HT1080 (cell line): ENCODE results near the gene NMS. TPM values are rescaled to one million over a fixed set of nuclear protein-coding genes. Genes with fewer than 3 reads are reported as not detected.
"Not testable (repeated sequence)": the region's sequence is repeated elsewhere in the genome, so short reads cannot be mapped to it uniquely, and the experiment has no call there.

ENCODE experiments used
- DNase-seq: peaks from one replicate; pipeline ENCODE4 v3.0.0-alpha.2; 2015; ENCODE audit warnings: low read depth
- polyA plus RNA-seq, 2 experiments: library from polyadenylated mRNA; depleted of rRNA; stranded (reverse); fragments of >200 nt; gene quantifications; 2 replicates each; pipeline ENCODE4 v1.2.3, GENCODE V29; 2015
- total RNA-seq: library from RNA; depleted of rRNA; stranded (reverse); fragments of >200 nt; shearing (Covaris generic); gene quantifications from 2 replicates; pipeline ENCODE4 v1.2.3, GENCODE V29; 2014; rRNA removed

The NMS gene, protein sequence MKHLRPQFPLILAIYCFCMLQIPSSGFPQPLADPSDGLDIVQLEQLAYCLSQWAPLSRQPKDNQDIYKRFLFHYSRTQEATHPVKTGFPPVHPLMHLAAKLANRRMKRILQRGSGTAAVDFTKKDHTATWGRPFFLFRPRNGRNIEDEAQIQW
- total RNA-seq: not detected in 2 replicates
- polyA plus RNA-seq (2015; cell fraction: cytosol; rRNA removed): not detected in 2 replicates
- polyA plus RNA-seq (2015; cell fraction: nucleus; rRNA removed): not detected in 2 replicates

DNA sequence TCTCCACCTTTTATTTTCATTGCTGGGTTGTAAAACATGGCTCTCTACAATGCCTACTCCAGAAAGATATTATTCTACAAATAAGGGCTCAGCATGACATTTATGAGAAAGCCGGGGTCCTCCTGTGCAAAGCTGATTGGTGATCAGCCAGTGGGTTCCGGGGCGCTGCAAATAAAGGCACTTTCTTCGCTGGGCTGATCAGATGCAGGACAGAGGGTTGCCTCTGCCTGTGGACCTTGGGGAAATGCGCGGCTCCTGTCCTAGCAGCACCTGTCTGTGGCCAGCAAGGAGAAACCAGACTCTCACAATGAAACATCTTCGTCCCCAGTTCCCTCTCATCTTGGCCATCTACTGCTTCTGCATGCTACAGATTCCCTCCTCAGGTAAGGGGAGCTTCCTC lies at the start of gene NMS:
NMS (plus strand) TSS at position 301 of the 400 bp plus-strand sequence; CDS start at position 308, 7 bp downstream.
- no peak for DNase-seq

DNA sequence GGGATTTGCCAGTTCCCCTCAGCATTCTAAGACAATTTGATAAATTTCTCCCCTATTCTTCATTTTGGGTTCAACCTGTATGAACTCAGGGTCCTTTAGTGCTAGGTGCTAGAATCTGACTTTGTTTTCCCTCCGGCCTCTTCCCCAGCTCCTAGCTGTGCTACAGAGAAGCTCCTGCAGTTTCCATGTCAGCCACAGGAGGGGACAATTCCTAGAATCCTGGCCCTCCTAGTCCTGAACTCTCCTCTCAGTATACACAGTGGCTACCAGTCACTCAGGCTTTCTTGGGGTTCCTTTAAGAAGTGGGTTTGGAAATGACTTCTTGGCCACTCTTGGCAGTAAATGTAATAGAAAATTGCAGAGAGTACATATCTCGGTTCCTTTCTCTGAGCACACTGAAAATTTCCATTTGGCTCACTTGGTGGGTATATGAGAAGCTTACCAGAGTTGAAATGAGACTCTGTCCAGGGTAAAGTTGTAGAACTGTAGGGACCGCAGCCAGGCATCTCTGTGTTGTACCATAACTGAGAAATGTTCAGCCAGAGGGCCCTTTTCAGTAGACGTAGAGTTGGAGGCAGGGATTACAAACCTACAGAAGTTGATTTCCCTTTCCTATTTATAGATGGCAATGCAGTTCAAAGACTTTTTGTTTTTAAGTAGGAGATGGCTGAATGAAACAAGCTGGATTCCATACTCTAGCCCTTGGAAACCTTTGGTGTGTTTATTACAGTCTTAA lies 47.8 kb upstream of the NMS start:
- peak; percentile 26 for DNase-seq

DNA sequence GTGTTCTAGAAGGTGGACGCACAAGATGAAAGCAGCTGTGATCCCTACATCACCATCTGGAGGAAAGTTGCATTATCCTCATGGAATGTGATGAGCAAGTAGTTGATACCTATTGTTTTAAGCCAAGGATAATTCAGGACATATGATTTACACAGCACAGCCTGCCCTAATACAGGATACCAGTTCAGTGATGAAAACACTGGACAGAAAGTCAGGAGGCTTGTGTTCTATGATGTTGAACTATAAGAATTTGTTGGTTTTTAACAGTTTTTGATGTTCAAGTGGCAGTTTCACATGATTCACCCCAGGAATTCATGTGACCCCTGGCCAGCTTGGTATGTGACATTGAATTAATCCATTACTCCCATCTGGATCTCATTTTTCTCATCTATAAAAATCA lies 46.7 kb upstream of the NMS start:
- DNase-seq: no peak

DNA sequence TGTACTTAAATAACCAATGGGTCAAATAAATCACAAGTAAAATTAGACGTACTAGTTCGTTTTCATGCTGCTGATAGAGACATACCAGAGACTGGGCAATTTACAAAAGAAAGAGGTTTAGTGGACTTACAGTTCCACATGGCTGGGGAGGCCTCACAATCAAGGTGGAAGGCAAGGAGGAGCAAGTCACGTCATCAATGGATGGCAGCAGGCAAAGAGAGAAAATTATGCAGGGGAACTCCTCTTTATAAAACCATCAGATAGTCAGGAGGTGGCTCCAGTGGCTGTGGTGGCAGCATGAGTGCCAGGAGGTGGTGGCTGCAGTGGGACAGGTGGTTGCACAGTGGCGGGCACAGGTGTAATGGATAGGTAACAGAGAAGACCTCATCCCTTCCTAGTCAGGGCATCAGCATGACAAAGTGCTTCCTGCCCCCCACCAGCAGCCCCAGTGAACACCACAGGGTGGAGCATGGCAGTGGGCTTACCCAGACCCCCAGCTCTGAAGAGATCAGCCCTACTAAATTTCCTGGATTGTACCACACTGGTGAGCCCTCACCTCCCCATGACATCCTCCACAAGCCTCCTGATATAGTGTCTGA lies 45.9 kb upstream of the NMS start:
- no peak for DNase-seq

DNA sequence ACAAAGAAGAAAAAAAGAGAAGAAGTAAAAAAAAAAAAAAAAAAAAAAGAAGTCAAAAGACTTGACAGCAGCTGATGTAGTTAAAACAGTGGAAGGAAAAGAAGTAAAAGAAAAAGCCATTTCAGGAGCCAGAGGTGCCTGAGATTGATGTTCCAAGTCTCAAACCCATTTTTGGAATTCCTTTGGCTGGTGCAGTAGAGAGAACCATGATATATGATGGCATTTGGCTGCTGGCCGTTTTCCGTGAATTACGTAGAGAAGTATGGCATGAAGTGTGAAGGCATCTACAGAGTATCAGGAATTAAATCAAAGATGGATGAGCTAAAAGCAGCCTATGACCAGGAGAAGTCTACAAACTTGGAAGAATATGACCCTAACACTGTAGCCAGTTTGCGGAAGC lies 45.2 kb upstream of the NMS start:
- DNase-seq: no peak

DNA sequence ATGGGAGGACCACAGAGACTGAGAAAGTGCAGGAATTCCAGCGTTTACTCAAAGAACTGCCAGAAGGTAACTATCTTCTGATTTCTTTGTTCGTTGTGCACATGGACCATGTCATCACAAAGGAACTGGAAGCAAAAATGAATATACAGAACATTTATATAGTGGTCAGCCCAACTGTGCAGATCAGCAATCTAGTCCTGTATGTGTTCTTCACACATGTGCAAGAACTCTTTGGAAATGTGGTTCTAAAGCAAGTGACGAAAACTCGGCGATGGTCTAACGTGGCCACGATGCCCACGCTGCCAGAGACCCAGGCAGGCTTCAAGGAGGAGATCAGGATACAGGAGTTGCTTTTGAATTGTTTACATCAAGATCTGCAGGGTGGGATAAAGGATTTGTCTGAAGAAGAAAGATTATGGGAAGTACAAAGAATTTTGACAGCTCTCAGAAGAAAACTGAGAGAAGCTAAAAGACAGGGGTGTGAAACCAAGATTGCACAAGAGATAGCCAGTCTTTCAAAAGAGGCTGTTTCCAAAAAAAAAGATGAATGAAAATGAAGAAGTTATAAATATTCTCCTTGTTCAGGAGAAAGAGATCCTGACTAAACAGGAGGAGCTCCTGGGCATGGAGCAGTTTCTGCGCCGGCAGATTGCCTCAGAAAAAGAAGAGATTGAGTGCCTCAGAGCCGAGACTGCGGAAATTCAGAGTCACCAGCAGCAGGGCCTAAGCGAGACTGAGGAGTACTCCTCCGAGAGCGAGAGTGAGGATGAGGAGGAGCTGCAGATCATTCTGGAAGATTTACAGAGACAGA lies 44.5 kb upstream of the NMS start:
- no peak for DNase-seq

DNA sequence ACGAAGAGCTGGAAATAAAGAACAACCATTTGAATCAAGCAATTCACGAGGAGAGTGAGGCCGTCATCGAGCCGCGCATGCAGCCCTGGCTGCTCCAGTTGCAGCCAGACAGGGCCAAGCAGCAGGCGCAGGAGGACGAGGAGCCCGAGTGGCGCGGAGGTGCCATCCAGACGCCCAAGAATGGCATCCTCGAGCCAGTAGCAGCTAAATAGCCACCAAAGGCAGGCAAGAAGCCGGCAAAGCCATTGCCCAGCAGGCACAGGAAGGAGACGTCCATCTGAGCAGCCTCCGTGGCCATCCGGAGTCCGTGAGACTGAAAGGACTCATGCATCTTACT lies 43.9 kb upstream of the NMS start:
- DNase-seq: no peak

DNA sequence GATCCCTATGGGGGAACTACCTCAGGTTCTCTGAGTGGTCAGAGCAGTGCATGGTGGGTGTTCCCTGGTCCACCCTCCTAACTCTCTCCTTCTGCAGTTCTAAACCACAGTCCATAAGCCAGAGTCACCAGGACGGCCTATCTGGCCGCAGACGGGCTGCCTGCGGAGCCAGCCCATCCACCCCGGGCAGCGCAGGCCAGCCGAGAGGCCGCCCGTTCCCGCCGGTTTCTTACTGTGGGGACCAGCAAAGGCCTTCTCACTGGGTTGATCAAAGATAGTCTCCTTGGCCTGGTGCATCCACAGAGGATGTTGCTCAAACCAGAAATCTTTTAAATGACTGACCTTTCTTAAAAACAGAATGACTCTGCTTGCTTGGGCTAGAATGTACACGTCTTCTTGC lies 43.2 kb upstream of the NMS start:
- DNase-seq: no peak

DNA sequence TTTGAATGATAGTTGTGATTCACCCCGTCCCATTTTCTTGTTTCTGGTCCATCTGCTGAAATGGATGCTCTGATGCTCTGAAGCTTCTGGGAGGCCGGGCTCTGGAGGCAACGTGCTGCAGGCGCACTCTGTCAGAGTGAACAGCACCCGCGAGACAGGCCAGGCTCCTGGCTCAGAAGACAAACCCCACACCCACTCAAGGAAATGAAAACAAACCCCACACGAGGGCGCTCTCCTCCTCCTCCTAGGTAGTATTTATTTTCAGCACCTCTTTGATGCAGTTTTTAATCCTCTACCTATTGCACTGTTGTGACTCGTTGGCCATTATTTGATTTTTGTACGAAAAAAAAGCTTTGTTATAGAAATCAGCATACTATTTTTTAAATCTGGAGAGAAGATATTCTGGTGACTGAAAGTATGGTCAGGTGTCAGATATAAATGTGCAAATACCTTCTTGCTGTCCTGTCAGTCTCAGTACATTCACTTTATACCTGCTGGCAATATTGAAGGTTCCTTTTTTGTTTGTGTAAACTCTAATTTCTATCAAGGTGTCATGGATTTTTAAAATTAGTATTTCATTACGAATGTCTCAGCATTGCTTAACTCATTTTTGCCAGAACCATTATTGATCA lies 42.5 kb upstream of the NMS start:
- DNase-seq: peak; percentile 54

DNA sequence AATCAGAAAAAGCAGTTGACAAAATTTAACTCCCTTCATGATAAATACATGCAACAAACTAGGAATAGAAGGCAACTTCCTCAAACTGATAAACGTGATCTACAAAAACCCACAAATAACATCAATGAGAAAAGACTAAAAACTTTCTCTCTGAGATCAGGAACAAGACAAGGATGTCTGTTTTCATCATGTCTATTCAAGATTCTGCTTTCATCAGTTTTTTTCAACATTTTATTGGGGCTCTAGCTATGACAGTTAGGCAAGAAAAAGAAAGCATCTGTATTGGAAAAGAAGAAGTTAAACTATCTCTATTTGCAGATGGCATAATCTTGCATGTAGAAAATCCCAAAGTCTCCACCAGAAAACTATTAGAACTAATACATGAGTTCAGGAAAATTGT lies 40.6 kb upstream of the NMS start:
- no peak for DNase-seq

DNA sequence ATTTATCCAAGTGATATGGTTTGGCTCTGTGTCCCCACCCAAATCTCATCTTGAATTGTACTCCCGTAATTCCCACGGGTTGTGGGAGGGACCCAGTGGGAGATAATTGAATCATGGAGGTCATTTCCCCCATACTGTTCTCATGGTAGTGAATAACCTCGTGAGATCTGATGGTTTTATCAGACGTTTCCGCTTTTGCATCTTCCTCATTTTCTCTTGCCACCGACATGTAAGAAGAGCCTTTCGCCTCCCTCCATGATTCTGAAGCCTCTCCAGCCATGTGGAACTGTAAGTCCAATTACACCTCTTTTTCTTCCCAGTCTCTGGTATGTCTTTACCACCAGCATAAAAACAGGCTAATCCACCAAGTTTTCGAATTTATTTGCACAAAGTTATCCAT lies 32.5 kb upstream of the NMS start:
- DNase-seq: no peak

DNA sequence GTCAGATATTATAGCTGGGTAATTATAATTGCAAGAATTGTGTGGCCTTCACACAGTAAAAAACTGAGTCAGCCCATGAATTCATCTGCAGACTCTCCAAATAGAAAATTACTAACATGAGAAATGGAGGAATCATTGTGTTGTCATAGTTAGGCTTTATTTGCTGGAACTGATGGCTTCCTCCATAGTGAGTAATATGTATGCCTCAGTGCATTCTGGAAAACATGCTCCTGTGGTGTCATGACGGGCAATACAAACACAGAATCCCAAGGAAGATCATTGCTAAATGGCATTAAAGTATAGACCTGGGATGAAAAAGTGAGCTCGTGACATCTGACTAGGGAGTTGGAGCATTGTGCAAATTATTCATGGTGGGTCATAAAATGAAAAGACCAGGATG lies 23.6 kb upstream of the NMS start:
- DNase-seq: peak; percentile 30

DNA sequence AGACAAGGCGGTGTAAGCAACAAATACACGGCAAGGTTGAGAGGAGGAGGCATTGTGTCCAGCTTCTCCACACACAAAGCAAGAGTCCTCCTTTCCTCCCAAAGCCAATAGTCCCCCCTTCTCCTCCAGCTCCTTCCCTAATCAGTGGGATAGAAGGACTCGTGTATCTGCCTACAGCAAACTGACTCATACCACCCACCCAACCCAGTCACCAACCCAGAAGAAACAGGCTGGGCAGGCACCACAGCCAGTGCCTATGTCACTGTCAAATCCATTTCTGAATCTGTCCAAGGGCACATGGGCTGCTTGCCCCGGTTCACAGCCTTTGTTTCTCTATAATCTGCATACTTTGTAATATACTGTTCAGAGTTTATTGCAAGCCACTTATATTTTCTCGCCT lies 19.2 kb upstream of the NMS start:
- no peak for DNase-seq

DNA sequence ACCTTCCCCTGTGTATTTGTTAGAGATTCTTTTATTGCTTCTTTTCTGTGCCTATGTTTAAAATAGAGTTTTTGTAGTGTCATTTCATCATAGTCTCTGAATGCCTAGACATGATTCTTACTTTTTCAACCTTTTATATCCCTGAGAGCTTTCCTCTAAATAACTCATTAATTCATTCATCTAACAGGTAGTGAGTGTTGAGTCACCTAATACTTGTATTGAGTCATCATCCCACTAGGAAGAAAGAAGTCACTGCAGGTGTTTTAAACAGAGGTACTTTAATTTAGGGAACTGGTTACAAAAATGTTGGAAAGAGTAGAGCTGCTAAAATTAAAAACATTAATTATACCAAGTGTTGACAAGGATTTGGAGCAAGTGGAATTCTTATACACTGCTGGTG lies 18.5 kb upstream of the NMS start:
- no peak for DNase-seq

DNA sequence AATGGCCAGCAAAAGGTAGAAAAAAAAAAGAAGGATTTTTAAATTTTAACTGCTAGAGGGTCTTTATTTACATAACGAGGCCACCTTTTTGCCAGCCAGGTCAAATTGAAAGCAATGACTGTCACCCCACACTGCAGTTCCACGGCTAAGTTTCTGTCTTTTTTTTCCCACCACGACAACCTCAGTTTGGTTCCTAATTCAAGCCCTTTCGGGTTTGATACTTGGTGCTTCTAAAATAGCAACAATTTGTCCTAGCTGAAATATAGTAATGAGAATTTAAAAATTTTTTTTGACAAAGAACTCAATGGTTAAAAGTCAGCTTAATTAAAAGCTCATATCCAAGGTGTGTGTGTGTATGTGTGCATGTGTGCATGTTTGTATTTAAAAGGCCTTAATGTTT lies 16.4 kb upstream of the NMS start:
- DNase-seq: no peak

DNA sequence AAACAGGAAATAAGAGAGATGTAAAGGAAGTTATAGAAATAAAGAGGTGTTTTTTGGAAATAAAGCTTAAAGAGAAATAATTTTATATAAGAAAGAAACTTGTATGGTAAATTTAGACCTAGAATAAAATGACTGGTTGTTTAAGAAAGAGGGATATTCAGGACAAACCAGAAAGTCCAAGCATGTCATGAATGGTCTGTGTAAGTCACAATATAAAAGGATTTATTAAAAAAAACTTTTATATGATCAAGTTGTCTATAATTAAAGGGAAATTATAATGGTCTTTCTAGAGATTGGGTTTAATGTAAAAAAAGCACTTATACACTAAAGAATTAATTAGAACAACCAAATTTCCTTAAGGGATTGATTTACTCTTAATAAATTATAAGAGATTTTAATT lies 13.9 kb upstream of the NMS start:
- DNase-seq: not testable (repeated sequence)

DNA sequence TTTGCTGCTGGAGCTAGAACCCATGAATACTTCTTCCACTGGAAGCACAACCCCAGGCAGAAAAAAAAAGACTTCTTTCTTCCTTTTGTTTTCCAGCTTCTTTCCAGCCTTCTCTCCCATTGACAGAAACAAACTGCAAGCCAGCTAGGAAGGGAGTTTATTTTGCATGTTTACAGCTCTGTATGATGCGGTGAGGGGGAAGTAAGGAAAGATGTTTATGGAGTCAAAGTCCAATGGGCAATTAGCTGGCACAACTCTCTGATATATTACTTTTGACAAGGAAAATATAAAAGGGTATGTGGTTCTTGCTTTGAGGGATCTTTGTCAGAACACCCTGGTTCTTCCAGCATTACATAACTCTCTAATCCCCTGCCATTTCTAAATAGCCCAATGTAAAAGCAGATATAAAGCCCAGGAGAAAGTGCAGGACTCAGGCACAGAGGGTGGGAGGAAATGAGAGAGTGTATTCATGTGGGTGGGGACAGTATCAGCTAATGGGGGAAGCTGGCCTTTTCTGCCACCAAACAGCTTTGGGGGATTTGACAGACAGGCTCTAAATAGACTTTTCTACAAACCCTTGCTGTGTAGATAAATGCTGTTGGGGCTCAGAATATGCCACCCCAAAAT lies 9.3 kb upstream of the NMS start:
- no peak for DNase-seq

DNA sequence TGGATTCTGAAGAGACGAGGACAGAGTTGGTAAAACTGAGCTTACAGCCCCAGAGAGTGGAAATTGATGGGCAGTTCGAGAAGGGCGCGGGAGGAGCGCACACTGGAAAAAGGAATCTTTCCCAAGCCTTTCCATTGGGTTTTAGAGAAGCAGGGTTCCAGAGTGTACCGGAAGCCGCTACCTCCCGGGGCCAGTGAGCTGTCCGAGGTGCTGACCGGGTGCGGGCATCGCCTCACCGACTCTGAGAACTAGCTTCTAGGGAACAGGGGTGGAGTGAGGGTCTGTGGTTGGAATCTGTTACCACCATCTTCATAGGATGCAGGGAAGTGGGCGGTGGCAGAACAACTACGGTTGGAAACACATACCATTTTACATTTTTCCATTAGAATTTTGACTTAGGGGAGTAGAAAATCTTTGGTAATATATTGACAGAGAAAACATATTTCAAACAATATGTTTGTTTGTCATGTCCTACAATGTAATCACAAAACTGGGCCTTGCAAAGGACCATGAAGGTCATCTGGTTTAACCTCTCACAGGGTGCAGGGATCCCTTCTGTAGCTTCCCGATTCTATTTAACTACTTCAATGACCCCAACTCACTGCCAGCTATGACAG lies 724 bp downstream of the NMS start:
- no peak for DNase-seq

DNA sequence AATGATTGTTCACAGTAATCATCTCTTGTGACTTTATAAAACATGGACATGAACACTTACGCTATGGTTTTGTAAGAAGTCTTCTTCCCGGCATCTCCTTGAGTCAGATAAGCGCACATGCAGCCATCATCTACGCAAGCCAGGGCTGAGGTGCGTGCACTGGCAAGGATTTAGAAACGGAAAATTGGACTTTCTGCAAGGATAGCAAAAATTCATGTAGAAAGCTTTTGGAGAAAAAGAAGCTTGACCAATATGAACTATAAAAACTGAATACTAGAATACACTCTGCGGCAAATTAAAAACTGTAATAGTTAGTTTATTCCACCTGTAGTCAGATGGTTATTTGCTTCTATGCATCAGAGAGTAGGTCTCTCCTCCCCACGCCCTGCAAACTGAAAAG lies 6.3 kb downstream of the NMS start:
- no peak for DNase-seq

DNA sequence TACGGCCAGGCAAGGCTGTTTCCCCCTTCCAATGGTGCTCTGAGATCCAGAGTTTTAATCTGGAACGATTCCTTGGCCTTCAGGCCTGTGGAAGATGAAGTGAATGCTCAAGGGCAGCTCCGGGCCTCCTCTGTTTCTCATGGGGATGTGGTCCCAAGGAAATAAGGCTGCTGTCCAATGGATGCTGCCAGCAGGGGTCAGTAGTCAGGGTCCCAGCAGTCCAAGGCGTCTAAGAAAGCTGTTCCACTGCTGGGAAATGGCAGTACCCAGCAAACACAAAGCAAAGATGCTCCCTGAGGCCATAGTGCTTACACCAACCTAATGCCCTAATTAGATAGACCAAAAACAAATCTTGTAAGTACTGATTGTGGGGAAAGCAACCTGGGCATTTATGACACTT lies 12.5 kb downstream of the NMS start:
- peak; percentile 20 for DNase-seq

DNA sequence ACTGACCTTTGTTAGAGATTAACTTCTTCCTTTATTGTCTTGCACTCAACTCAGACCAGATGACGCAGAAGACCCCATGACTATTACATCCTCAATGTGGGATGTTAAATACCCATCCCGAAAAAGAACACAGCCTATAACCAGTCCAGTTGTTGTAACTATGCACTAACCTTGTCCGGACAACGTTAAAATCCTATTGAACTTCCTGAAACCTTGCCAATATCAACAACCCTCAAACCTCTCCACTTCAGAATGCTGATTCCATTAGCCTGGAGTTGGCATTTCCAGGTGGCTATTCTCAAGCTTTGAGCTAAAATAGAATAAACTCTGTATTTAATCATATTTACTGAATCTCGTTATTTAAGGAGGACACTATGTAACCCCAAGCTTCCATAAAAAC lies 13.6 kb downstream of the NMS start:
- DNase-seq: no peak
